GM19239 (cell line): Measurements from ENCODE around the gene GRAMD2B.

ENCODE experiments used
- DNase-seq: peaks from one replicate; pipeline ENCODE4 v3.0.0; 2011; ENCODE audit warnings: low spot score; ENCODE audit not compliant: insufficient read length
- FAIRE-seq: peaks from 2 replicates; lab custom pipeline; 2011; peaks lifted over from hg19 to GRCh38; lab: Jason Lieb, UNC

The GRAMD2B gene

DNA sequence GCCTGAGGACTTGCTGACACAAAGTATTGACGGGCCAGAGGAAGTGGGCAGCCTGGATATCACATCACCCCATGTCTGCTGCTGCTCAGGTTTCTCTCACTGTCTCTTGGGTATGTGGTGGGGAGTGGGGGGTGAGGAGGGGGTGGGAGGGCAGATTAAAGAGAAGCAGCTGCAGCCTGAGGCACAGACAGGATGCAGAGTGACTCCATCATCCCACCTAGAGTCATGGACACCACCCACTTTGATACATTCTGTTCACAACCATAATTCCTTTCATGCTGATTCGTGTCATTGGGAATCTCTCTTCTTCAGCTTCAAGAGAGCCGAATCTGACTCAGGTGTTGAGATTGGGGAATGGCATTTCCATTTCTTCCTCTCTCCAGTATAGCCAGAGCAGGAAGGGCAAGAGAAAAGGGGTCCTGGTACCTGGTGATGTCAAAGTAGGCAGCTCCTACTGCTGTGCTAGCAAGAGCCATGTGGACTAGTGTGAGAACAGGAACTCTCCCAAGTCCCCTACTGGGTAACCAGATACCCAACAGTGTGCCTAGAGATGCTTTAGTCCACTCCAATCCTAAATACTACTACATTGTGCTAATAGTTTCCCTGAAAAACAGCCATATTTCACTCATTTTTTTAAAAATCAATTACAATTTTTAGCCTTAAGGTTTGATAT lies 22.4 kb downstream of the GRAMD2B start:
- DNase-seq (no peak), FAIRE-seq (peak; percentile 55)

DNA sequence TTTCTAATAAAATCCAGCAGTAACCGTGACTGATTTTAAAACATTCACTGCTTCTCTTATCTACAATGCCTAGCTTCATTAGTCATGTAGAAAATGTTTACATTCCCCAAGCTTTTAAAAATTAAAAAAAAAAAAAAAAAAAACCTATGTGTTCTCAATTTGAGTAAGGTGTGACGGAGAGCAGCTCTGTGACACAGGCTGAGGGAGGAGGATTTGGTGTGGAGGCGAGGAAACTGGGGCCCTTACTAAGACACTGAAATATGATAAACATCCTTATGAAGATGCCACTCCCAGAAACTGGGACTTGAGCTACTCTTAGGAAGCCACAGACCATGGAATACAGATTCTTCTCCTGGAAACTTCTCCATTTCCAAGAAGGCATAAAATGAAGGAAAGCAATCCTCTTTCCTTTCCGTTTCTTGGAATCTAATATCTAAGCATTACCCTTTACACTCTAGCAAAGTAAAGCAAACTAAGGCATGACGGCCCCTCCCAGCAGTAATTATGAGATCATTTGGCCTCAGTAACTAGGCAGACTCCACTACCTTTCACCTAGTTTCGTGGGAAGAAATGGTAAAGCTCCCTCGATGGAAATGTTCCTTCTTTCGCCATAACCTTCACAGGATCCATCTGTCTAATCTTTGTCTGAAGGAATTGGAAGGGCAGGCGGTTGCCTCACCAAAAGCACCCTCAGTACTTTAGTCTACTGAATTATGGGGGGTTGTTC lies 23.5 kb downstream of the GRAMD2B start:
- FAIRE-seq (peak; percentile 11), DNase-seq (no peak)

DNA sequence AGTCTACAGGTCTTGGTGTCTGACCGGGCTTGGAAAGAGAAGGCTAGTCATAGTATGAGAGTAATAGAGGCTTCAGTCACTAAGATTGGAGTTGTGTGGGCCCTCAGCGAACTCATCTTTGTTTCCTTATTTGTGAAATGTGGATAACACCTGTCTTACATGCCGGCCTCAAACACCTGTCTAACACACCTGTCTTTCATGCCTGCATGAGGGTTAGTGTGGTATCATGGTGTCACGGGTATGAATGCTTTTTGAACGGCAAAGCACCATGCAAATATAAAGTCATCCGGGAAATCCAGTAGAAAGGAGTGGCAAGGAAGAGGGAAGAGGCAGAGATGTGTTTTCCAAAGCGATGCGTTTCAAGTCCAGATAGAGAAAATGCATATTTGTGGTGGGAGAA lies 25.5 kb downstream of the GRAMD2B start:
- FAIRE-seq = no peak
- no peak for DNase-seq

DNA sequence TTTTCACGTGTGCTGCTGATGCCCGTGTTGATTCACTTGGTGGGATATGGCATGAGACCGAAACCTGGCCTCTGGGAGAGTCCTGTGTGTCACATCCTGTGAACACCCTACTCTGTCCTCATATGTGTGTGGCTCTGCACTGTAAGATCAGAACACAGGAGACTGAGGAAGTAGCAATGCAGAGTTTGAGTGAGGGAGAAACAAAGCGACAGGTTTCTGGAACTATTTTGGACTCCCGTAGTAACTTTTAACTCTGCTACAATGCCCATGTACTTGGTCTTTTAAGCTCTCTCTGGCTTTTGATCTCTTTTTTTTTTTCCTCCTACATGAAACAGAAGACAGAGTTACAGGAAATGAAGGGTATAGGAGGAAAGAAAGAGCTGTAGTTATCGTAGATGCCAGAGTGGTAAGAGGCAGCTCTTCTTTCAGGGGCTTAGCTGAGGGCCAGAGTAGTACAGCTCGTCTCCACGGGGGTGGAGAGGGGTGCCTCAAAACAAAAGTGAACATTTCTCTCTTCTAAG lies 26.6 kb downstream of the GRAMD2B start:
- DNase-seq = no peak
- FAIRE-seq = peak; percentile 97

DNA sequence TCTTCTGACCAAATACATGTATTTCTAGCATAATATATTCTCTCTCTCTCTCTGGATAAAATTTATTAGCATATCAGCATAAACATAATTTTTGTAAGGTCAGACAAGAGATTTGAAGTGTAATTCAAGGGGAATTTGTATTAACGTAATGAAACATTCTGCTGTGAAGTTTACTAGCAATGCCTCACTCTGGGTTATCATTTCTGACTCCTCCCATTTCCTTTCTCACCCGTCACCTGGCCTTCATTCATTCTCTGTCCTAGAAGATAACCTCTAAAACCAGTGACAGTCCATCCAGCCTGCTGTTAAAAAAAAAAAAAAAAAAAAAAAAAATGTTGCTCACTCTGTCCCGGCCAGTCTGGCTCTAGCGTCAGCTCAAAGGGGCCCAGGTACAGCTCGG lies 27.1 kb downstream of the GRAMD2B start:
- DNase-seq (no peak), FAIRE-seq (no peak)

DNA sequence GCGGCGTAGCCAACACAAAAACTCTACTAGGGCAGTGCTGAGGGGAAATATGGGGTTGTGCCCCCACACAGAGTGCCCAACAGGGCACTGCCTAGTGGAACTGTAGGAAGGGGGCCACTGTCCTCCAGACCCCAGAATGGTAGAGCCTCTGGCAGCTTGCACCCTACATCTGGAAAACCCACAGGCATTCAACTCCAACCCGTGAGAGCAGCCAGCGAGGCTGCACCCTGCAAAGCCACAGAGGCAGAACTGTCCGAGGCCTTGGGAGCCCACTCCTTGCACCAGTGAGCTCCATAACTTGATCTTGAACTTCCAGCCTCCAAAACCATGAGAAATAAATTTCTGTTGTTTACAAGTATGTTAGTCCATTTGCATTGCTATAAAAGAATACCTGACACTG lies 27.7 kb downstream of the GRAMD2B start:
- DNase-seq = no peak
- no peak for FAIRE-seq

DNA sequence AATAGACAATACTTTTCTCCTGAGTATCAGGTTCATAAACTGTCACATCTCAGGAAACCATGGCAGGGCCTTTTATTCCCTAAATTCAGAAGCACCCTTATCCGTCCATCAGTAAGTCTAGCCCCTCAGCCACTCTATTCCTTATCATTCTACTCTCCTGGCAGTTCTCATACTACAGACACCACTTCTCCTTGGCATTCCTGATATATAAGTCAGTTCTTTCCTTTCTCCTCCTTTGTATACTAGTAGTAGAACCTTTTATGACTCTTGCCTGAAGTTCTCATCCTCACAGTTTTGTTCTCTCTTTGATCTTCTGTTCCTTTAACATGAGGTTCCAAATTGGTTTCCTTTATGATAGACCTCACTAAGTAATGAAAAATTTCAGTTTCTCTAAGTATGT lies 29.3 kb downstream of the GRAMD2B start:
- FAIRE-seq (no peak), DNase-seq (no peak)

DNA sequence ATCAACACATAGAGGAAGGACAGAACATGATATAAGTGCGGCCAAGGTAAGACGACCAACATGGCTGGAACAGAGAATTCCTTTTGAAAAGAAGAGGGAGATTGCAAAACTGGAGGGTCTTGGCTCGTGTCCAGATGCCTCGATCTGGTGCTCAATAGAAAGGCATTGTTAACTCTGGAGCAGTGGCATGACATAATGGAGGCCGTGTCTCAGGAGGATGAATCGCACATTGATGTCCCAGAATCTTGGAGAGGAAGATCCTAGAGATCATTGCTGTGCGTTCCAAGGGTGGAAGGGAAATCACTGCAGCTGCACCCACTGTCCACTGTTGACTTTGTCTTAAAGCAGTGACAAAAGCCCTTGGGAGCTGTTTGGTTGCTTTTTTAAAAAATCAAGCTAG lies 30.9 kb downstream of the GRAMD2B start:
- no peak for DNase-seq
- no peak for FAIRE-seq

DNA sequence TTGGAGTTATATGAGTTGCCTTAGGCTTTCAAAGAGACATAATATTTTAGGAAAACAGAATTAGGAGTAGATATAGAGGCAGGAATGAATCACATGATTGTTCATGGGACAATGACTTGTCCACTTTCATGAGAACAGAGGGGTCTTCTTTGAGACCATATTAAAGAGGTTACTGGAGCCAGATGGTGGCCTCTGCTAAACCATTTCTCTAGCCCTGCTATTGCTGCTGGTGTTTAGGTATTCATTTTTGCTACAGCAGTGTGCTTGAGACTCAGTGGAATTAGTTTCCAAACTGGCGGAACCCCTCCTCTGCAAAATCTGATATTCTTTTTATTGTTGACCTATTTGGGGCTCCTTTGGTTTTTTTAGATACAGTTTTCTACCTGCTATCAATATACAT lies 31.3 kb downstream of the GRAMD2B start:
- FAIRE-seq (no peak), DNase-seq (no peak)

DNA sequence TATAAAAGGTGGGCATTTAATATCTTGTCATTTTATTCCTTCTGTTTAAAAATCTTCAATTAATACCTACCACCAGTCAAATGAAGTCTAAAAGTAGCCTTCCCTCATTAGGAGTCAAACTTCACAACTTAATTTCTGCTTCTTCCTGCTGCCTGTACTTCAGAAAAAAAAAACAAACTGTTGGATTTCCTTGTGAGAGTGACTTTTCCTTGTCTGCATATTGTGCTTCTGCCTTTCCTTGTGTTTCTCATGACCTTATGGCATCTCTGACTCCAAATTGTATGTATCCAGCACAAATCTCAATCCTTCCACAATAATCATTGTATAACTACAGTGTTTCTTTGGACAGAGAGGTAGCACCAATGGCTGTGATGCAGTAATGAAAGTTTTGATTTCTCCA lies 32.1 kb downstream of the GRAMD2B start:
- no peak for DNase-seq
- FAIRE-seq = no peak

DNA sequence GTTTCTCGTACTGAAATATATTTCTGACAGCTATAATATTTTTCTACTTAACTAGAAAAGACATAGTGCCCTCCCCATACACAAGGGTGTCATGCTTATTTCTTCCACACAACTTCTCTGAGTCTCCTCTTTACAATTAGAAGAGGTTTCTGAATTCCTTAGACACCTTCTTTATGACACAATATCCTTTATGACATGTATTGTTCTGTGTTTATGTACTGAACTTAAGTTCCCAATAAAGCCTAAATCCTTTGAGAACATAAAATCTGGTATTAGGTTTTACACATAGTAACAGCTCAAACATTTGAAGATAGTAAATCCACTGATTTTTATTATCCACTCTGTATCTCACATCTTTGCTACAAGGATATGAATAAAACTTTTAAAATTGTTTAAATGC lies 32.5 kb downstream of the GRAMD2B start:
- FAIRE-seq (no peak), DNase-seq (no peak)

DNA sequence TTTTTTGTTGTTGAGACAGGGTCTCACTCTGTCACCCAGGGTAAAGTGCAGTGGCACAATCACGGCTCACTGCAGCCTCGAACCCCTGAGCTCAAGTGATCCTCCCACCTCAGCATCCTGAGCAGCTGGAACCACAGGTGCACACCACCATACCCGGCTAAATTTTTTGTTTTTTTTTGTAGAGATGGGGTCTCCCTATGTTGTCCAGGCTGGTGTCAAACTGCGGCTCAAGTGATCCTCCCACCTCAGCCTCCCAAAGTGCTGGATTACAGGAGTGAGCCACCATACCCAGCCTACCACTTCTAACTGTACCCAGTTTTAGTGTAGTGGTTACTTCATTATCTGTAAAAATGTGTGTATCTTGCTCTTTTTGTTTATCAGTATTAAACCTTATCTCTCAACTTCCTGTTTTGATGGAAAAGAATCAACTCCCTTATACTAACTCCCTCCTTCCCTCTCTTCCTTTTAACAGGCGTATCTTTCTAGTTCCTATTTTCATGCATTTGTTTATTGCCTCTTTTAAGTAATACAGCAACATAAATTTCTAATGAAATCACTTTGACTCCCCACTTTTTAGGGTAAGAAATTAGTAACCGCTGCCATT lies 33.1 kb downstream of the GRAMD2B start:
- FAIRE-seq = no peak
- no peak for DNase-seq

DNA sequence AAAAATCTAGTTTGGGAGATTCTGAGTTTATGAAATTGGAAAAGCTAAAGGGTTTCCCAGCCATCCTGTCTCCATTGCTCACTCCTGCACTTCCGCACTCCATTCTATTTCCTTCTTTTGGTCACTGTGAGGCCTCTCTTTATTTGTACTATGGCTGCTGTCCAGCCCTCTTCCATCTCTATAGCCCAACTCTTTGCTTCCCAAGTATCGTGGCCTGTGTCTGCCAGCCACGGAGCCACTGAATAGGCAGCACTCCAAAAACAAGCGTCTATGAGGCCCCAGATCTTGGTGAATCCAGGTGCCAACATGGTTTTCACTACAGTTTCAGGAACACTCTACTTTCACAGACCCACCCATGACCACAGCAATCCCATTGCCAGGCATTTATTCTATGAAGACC lies 37.2 kb downstream of the GRAMD2B start:
- no peak for FAIRE-seq
- no peak for DNase-seq

DNA sequence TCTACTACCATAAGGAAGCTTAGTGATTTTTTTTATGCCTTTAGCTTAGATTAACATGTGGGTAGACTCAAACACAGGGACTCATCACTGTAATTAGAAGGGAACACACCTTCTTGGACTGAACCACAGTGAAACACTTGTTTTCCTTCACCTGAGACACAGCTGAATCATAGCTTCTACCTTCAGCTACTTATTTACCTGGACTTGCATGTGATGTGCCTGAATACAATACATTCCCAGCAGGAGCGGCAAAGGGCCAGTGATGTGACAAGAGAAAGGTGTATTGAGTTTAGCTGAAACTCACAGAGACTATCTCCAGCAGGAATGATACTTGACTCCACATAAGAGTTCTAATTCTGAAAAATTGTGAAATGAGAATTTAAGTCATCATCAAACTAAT lies 37.8 kb downstream of the GRAMD2B start:
- FAIRE-seq (no peak), DNase-seq (no peak)

DNA sequence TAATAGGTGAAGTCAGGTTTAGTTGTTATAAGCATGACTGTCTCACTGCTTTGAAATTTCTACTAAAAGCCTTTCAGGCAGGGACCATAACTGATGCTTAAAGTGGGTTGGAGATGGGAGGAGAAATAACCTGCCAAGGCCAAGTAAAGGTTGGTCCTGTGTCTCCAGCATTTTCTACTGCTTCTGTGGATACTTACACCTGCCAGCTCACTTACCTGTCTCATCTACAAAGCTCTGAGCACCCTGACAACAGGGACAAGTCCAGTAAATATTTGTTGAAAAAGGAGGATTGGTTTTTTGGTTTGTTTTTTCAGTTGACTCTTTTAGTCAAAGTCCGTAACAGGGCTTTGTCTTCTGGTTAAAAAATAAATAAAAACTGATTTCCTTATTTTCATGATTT lies 38.6 kb downstream of the GRAMD2B start:
- peak; percentile 94 for FAIRE-seq
- no peak for DNase-seq

DNA sequence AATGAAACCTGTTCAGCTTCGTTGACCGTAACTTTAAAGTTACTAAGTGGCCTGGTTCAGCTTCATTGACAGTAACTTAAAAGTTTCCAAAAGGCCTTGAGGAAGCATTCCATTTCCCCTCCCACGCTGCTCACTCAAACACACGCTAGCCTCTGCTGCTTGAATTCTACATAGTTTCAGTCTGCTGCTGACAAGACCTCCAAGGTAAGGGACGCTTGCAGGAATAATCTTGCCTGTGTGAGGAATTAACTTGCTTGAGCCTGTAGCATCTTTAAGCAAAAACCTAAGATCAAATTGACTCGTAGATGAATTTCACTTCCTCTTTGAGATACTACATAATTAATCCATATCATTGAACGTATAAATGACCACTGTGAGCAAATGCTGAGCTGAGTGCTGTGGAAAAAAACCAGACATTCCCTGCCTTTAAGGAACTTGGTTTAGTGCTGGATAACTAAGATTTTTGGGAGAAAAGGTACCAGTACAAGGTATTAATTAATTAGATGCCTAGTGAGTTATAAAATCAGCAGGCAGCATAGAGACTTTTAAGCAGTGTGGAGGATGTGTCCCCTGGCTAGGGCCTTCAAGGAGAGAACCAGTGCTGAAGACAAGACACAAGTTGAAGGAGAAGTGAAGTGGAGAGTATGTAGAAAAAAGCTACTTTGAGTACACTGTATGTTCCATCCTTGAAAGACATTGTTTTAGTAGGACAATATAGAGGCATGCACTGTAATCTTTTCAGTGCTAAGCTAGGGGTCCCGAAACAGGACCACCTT lies 39.2 kb downstream of the GRAMD2B start:
- FAIRE-seq (no peak), DNase-seq (no peak)

DNA sequence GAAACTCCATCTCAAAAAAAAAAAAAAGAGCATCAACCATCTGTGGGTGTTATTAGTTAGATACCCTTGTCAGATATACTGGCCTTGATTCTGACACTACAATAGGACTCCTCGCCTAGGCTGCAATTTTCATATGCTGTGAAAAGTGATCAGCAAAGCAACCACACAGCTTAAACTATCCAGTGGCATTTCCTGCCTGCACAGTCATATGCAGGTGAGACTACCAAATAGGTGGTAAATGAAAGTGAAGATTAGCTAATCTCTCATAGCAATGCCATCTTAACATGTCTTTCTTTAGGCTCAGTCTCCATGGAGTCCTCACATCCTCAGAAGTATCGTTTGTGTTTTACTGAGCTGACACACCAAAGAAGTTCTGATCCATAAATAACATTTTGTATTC lies 40.8 kb downstream of the GRAMD2B start:
- FAIRE-seq (no peak), DNase-seq (no peak)

DNA sequence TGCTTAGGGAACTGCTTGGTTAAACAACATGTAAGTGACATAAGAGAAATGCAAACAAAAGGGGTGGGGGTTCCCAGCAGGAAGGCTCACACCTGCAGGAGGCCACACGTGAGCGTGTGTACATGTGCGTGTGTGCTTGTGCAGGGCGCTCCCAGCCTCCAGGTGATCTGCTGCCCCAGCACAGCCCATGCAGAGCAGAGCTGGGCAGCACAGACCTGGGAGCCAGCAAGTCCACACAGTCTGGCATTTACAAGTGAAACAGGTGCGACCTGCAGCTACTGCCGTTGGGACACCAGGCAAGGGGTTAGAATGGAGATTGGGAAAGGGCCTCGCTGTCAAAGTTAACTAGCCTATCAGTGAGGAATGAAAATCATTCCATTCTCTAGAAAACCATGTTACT lies 41.8 kb downstream of the GRAMD2B start:
- DNase-seq = no peak
- no peak for FAIRE-seq

DNA sequence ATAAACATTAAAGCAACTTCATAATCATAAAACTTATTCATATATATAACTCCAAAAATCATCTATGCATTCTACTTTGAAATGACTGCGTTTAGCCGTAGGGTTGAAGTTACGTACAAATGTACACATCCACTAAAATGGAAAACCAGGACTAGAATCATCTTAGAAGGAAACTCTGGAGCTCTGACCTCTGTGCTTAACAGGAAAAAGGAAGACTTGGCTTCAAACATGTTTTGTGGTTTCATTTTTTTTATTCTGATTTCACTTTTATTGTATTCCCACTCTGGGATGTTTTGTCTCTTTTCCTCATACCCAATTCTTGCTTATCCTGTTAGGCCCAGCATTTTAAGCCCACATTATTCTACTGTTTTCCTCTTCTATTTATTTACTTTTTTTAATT lies 44.9 kb downstream of the GRAMD2B start:
- no peak for FAIRE-seq

DNA sequence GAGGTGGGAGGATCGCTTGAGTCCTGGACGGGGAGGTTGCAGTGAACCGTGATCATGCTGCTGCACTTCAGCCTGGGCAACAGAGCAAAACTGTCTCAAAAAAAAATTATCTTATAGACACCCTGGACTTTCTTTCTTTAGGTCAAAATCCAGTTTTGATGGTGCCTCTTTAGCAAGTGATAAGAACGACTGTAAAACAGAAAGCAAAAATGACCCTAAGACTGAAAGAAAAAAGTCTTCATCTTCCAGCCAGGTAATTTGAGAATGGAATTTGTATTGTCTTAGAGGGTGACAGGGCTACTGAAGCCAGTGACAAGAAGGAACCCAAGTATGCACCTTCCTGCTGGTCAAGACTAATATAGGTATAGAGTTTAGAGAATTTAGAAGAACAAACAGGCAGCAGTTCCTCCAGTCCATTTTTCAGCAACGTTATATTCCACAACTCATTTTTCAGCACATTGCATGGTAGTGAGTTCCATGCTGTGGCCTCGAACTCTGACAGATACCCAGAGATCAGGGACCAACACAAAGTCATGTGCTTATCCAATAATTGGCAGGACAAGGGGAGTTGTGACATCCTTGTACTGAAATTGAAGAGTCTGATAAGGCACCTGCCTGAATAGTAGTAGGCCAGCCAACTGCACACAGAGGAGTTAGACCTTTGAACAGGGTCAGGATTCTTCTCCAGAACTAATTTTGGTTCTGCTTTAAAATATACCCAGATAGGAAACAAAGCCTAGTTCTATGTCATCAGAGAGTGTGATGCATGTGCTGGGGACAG lies 46.5 kb downstream of the GRAMD2B start:
- DNase-seq (no peak), FAIRE-seq (no peak)

More for the DNA sequence above, 44.9 kb downstream of the GRAMD2B start:
- DNase-seq = no peak
